PC-9 (cell line): ENCODE measurements around the gene MEF2B.

ENCODE experiments used
- EZH2 ChIP-seq: fragments of 200-600 bp; sonication (generic); IDR thresholded peaks from 2 replicates; pipeline ENCODE4 v1.8.0; 2017; ENCODE audit warnings: antibody characterized with exemption, low read depth
- TF ChIP-seq, protein P1 (sequence below): fragments of 200-600 bp; sonication (generic); conservative IDR thresholded peaks from 2 replicates; pipeline ENCODE4 v1.6.1; 2017; ENCODE audit warnings: mixed run types, antibody characterized with exemption, mild to moderate bottlenecking, moderate library complexity

DNA sequence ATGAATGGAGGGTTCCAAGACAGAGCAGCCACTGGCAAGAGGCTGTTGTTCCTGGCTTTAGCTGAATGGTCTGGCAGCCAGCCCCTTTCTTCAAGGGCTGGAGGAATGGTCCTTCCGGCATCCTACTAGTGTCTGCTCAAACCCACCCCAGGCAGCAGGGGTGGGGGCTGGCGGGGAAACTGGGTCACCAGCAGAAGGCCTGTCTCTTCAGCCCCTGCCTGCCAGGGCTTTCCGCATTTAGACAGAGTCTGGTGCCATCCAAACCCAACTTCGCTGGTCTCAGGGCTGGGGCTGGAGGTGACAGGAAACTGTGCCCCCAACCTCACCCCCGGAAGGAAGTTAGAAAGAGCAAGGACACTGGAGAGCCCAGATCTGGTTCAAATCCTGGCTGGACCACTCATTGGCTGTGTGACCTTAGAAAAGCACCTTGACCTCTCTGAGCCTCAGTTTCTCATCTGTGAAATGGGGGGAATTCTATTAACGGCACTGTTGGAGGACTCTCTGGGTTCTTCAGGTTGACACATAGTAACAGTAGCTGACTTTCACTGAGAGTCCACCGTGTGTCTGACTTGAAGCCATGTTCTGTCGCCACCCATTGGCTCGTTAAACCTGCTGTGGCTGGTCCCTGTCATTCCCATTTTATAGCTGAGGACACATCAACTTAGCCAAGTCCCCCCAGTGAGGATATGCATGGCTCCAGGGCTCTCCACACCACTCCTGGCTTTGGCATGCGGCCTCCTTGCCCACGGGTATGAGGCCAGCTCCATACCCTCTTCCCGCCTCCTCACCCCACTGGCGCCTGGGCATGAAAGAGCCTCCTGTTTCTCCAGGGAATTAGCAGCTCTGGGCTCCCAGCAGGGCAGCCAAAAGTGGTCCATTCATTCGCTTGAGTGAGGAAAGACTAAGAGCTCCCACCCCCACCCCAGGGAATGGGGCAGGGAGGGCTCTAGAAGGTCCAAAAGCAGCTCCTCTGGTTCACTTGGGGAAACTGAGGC, 35.6 kb upstream of the MEF2B start:
- TF ChIP-seq, protein P1, sequence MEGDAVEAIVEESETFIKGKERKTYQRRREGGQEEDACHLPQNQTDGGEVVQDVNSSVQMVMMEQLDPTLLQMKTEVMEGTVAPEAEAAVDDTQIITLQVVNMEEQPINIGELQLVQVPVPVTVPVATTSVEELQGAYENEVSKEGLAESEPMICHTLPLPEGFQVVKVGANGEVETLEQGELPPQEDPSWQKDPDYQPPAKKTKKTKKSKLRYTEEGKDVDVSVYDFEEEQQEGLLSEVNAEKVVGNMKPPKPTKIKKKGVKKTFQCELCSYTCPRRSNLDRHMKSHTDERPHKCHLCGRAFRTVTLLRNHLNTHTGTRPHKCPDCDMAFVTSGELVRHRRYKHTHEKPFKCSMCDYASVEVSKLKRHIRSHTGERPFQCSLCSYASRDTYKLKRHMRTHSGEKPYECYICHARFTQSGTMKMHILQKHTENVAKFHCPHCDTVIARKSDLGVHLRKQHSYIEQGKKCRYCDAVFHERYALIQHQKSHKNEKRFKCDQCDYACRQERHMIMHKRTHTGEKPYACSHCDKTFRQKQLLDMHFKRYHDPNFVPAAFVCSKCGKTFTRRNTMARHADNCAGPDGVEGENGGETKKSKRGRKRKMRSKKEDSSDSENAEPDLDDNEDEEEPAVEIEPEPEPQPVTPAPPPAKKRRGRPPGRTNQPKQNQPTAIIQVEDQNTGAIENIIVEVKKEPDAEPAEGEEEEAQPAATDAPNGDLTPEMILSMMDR, result no peak
- TF ChIP-seq EZH2, result no peak
